Kidney epithelial cell (primary cell): ENCODE results near the gene SLC6A4. TPM values are rescaled to one million over a fixed set of nuclear protein-coding genes. Genes with fewer than 3 reads are reported as not detected.

Experiments used
- DNase-seq: peaks from one replicate; pipeline ENCODE4 v3.0.0-alpha.2; 2010; ENCODE audit warnings: low read depth
- H3K27me3 ChIP-seq: 2 replicates; pipeline ENCODE4 v1.6.0; 2011; ENCODE audit warnings: low read length; ENCODE audit not compliant: control insufficient read depth, insufficient read depth
- H3K36me3 ChIP-seq: 2 replicates; pipeline ENCODE4 v1.5.1; 2011; ENCODE audit warnings: low read length; ENCODE audit not compliant: control insufficient read depth, insufficient read depth
- H3K4me3 ChIP-seq: 2 replicates; pipeline ENCODE4 v1.5.1; 2011; ENCODE audit warnings: low read depth, mild to moderate bottlenecking, control low read depth, low read length
- CTCF ChIP-seq: IDR thresholded peaks from 2 replicates; pipeline ENCODE4 v1.5.1; 2011; ENCODE audit warnings: mild to moderate bottlenecking, moderate library complexity, low read length, control low read depth, inconsistent platforms; ENCODE audit not compliant: insufficient read depth, poor library complexity, severe bottlenecking
- total RNA-seq: library from RNA; depleted of rRNA; stranded (reverse); fragments of >200 nt; gene quantifications from 2 replicates; pipeline ENCODE4 v1.2.3, GENCODE V29; 2015

SLC6A4 gene
- total RNA-seq, 1 donor from 2014 or later: under 0.01 TPM

- no peak for TF ChIP-seq CTCF
- DNase-seq: no peak
- Histone ChIP-seq H3K36me3 (no peaks in the 10 kb centered on the region), H3K4me3 (no peak overlapping the region), H3K27me3 (peaks cover 15% of the 10 kb centered on the region)
Measured at GRCh38 chr17:30228011-30228410, 7.5 kb downstream of the SLC6A4 start.

- no peak for DNase-seq
- no peaks in the 10 kb centered on the region for H3K36me3 ChIP-seq
- no peak for TF ChIP-seq CTCF
- peaks cover 6% of the 10 kb centered on the region for H3K27me3 ChIP-seq
- H3K4me3 ChIP-seq: no peak overlapping the region
Measured at GRCh38 chr17:30226878-30227277, 8.6 kb downstream of the SLC6A4 start.

GRCh38 chr17:30225919-30226553 is 9.5 kb downstream of the SLC6A4 start:
- no peak for DNase-seq
- H3K36me3 ChIP-seq: no peaks in the 10 kb centered on the region
- no peak overlapping the region for H3K4me3 ChIP-seq
- TF ChIP-seq CTCF: no peak
- peaks cover 6% of the 10 kb centered on the region for H3K27me3 ChIP-seq

- no peak for TF ChIP-seq CTCF
- Histone ChIP-seq H3K36me3 (no peaks in the 10 kb centered on the region), H3K4me3 (no peak overlapping the region), H3K27me3 (peaks cover 4% of the 10 kb centered on the region)
- DNase-seq: no peak
Measured at GRCh38 chr17:30225112-30225511, 10.4 kb downstream of the SLC6A4 start.

- H3K27me3 ChIP-seq: peaks cover 4% of the 10 kb centered on the region
- no peak for DNase-seq
- no peaks in the 10 kb centered on the region for H3K36me3 ChIP-seq
- TF ChIP-seq CTCF: no peak
- no peak overlapping the region for H3K4me3 ChIP-seq
Measured at GRCh38 chr17:30224419-30224960, 11.0 kb downstream of the SLC6A4 start.

GRCh38 chr17:30222721-30223175 is 12.7 kb downstream of the SLC6A4 start:
- no peak overlapping the region for H3K4me3 ChIP-seq
- DNase-seq: no peak
- no peak for TF ChIP-seq CTCF
- no peaks in the 10 kb centered on the region for H3K27me3 ChIP-seq
- H3K36me3 ChIP-seq: no peaks in the 10 kb centered on the region
